Activated gamma-delta T cell treated with anti-CD3 and anti-CD28 coated beads, Interleukin-2, amount 50 U/mL, for 16 hours (primary cell): ENCODE measurements around the gene VEGFB.
A peak's percentile ranks its signal among the peaks of the same experiment; 100 is the strongest.

Source experiments
- DNase-seq: peaks from one replicate; pipeline ENCODE4 v3.0.0-alpha.2; 2020; ENCODE audit warnings: low read depth

VEGFB gene

DNA sequence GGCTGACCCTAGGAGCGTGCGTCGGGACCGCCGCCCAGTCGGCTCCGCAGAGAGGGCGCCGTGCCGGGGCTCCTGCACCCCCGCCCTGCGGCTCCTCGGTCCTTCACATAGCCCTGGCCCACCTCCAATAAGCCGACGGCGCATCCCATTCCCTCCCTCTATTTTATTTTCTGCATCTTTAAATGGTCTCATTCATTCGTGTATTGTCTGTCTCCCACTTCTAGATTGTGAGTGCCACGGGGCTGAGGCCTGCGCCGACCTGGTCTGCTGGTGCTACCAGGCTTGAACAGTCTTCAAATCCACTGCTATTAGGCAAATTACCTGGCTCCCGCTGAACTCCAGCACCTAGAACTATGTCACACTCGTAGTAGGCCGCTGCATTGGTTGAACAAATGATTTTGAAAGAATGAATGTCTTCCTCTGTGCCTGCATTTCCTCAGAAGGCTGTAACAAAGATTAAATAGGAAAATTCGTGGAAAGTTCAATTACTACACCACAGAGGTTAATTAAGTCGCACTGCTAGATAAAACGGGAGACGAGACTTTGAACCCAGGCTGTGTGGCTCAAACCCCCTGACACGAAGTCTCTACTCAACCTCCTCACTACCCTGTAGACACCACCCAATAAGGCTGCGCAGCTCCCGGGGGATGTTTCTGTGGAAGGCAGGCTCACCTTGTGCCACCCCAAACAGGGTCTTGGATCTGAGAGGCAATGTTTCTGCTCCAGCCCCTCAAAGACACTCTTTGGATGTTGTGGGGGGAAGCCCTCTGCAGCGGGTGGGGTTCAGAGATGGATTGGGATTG lies 13.5 kb downstream of the VEGFB start:
- no peak for DNase-seq

DNA sequence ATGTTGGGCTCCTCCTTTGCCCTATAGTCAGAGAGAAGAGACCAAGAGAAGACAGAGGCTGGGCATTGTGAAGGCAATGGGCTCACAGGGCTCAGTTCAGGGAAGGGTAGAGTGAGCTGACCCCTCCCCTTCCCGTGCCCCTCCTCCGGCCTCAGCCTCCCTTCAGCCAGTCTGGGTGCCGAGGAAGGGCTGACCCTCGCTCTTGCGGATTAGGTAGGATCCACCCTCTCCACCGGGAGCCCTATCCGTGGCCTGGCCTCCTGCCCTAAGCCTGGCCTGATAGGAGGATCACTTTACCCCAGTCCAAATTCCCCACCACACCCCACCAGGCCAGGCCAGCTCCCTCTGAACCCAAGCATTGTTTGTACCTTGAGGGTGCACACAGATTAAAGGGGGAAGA lies 14.2 kb downstream of the VEGFB start:
- DNase-seq = no peak

DNA sequence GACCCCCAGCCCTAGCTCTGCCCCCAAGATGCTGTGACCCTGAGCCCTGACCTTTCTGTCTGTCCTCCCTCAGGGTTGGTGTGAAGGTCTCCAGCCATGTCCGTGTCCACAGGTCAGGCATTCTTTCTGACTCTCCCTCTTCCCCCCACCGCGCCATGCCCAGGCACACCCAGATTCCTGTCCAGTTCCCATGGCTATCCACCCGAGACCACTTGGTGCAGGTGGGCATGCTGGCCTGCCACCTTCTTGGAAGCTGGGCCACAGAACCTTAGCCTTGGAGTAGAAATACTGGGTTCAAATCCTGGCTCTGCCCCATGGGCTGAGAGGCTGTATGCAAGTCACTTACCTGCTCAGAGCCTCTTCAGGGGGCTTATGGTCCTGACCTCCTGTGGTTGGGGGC lies 14.7 kb downstream of the VEGFB start:
- no peak for DNase-seq

DNA sequence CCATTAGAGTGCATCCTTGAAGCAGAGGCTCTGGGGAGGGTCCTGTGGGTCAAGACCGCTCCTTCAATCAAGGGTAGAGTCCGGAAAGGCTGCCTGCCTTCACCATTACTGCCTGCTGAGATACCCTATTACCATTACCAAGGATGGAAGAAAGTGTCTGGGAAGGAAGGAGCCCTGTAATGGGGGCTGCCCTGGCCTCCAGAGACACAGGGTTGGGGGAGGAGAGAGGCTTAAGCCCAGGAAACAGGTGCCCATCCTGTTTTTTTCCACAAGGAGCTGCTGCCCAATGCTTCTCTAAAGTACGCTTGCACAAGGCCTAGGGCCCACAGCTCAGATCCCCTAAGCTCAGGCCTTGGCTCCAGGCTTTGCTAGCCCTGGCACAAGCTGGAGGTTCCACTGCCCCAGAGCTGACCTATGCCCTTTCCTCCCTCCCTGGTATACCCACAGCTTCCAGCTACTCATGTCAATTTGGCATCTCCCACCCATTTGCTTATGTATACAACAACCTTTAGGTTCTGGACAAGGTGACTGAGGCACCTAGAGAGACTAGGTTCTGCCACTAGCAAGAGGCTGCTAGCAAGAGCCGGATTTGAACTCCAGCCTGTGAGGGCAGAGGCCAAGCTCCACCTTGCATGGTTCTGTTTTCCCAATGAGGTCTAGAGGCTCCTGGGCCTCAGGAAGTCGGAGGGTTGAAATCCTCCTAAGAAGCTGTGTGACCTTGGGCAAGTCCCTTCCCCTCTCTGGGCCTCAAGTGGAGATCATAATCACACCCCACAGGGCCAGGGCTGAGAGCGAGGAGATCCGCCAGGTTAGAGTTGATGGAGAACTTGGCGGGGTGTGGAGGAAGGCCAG lies 15.4 kb downstream of the VEGFB start:
- DNase-seq = no peak

DNA sequence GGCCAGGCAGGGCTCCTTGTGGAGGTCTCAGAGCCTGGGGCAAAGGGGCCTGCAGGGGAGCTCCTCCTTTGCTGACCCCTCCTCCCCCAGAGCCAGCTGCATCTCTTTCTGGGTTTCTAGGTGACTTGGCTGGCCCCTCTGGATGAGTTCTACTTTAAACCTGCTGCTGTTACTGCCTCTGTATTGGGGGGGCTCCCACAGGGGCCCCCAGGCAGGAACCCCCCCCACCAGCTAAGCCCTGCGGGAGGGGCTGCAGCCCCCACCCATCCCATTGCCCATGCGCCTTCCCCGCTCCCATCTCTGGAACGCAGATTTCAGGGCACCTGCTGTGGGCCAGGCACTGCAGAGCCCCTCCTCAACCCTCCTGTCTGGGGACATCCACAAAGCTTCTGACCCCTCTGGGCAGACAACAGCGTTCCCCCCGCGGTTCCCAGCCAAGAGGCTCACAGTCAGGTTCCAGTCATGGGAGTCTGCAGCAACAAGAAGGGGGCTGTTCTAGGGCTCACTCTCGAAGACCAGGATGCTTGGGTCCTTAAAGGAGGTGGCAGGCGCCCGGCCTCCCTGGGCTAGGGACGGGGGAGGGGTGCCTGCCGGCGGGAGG lies 16.1 kb downstream of the VEGFB start:
- DNase-seq = no peak

DNA sequence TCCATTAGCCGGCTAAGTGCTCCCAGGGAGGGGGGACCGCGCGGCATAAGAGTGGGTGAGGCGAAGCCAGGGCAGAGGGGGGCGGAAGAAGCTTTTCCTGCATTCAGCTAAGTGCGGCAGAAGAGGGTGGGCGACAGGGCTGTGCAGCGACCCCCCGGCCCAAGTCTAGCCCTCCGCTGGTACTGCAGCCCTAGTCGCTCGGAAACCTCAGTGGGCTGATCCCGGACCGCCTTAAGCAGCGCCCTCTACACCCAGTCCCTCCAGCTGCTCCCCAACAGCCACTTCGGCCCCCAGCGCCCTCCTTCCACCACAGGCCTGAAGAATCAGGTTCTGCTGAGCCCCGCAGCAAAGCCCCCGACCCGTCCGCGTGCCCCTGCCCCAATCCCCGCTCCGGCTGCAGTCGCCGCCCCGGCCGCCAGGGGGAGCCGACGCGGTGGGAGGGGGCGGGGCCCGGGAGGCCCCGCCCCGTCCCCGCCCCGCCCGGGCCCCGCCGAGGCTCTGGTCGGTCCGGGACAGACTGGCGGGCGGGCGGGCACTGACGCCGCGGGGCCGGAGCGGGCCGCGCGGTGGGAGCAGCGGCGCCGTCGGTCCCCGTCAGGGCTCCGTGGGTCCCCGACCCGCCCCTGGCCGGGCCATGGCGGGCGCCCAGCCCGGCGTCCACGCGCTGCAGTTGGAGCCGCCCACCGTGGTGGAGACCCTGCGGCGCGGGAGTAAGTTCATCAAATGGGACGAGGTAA lies 16.8 kb downstream of the VEGFB start, which contains the start of gene PLCB3:
TSS of gene PLCB3 (plus strand) at position 515 of the 737 bp plus-strand sequence. CDS start at position 635, 120 bp downstream.
- peak; percentile 51 for DNase-seq

DNA sequence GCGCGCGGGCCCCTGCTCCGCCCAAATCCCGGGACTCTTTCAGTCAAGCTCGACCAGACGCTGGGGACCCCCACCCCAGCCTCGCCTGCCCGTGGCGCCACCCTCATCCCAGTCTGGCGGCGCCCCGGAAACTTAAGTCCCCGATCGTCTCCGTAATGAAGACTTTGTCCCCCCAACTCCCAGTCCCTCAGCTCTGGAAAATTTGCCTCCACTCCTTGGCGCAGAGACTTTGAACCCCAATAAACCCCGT lies 17.3 kb downstream of the VEGFB start:
- no peak for DNase-seq

DNA sequence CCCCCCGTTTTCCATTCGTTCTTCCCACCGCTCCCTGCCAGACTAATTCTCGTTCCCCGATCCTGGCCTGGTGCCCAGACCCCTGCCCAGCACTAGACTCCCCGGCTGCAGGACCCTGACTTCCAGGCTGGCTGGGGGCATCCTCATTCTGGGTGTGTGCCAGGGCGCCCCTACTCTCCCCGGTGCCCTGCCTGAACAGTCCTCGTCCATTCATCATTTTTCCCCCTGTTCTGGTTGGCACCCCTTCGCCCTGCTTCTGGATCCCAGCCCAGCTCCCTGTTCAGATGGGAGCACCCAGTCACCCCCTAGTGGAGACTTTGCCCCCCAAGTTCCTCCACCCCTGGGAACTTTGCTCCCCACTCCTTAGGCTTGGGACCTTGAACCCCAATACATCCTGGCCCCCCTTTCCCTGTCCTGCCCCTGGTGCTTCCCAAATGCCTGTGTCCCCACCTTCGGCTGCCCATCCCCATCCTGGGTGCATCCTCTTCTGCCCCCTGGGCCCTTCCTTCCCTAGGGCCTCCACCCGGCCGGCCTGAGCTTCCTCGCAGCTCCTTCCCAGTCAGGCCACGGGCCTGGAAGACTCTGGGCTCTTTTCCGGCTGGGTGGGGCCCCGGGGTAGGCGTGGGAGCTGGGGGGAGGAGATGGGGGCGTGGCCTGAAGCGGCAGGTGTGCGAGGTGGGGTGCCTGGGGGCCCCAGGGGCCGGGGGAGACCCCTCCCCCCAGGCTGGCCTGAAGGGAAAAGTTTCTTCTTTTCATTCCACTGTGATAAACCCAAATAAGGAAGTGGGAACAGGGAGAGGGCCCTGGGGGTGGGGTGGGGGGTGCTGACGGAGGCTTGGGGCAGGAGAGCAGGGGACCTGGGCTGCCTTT lies 17.9 kb downstream of the VEGFB start:
- no peak for DNase-seq

DNA sequence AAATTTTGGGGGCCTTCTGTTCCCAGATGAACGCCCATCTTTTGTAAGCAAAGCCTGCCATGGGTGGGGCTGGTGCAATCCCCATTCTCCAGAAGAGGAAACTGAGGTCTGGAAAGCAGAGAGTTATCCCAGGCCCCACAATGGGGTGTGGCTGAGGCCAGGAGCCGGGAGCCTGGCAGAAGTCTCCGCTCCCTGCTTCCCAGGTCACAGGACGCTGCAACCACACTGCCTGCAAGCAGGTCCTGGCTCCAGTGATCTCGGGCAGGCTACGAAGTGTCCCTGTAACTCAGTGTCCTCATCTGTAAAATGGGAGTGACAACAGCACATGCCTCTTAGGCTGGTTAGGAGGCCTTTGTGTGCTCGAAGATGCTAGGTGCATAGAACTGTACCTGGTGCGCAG lies 18.7 kb downstream of the VEGFB start:
- no peak for DNase-seq

DNA sequence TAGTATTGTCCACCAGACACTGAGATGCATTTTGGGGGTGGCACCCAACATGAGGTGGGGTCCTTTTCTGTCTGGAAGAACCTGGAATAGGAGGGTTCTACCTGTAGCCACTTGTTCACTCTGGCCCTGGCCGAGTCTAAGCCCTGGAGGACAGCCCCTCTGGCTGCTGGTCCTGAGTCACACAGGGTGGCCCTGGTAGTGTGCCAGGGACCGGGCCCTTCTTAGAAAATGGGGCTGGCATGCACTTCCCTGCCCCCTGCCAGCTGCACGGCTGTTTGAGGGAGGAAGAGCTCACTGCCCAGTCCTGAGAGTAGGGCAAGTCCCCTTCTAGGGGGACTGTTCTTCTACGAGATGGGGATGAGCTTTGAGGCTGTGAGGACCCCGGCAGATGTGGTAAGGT lies 19.1 kb downstream of the VEGFB start:
- DNase-seq = no peak

DNA sequence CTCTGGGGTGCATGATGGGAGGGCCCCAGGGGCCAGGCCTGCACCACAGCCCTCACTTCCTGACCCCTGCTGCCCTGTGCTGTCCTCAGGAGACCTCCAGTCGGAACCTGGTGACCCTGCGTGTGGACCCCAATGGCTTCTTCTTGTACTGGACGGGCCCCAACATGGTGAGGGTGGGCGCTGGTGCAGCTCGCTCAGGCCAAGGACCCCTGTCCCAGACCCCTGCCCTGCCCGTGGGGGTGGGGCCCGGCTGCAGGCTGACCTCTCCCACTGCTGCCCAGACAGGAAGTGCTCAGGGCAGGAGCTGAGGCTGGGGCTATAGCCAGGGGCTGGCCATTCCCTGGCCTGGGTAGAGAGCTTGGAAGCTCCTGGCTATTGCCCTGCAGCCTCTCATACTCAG lies 19.9 kb downstream of the VEGFB start:
- DNase-seq = no peak

DNA sequence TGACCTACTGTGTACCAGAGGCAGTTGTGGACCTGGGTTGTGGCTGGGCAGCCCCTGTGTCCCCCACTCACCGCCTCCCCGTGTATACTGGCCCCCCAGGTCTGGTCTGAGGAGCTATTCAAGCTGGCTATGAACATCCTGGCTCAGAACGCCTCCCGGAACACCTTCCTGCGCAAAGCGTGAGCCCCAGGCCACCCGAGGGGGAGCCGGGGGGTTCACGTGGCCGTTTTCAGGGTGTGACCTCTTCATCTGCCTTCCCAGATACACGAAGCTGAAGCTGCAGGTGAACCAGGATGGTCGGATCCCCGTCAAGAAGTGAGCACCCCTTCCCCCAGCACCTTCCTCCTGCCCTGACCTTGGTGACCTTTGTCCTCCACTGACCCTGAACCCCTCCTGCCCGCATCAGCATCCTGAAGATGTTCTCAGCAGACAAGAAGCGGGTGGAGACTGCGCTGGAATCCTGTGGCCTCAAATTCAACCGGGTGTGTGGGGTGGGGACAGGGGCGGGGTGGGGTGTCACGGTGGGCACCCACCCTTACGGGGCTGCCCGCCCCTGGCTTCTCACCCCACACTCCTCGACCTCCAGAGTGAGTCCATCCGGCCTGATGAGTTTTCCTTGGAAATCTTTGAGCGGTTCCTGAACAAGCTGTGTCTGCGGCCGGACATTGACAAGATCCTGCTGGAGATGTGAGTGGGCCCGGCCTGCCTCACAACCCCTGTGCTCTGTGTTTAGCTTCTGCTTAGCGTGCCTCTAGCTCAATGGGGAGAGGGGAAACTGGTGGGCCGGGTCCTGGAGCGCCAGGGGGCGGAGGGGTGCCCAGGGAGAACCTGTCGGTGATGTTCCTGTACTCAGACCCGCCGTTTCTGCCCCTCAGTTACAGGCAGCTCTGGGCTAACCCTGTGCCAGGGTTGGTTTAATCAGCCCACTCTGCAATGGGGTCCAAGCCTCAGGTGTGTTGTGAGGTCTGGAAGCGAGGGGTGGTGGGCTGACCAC lies 21.0 kb downstream of the VEGFB start:
- no peak for DNase-seq

DNA sequence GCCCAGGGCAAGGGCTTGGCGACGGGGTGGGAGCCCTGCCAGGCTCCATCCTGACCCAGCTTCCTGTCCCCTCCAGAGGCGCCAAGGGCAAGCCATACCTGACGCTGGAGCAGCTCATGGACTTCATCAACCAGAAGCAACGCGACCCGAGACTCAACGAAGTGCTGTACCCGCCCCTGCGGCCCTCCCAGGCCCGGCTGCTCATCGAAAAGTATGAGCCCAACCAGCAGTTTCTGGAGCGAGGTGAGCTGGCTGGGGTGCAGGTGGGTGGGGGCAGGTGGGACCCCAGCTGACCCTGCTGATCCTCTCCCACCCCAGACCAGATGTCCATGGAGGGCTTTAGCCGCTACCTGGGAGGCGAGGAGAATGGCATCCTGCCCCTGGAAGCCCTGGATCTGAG lies 21.9 kb downstream of the VEGFB start:
- no peak for DNase-seq

DNA sequence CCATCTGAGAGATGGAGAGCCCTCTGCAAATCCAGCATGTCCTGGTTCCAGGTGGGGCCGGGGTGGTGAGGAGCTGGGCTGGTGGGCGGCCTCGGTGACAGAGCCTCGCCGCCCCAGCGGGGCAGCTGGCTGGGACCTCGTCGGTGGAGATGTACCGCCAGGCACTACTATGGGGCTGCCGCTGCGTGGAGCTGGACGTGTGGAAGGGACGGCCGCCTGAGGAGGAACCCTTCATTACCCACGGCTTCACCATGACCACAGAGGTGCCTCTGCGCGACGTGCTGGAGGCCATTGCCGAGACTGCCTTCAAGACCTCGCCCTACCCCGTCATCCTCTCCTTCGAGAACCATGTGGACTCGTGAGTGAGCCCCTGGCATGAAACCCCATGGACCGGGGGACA lies 24.0 kb downstream of the VEGFB start:
- no peak for DNase-seq

DNA sequence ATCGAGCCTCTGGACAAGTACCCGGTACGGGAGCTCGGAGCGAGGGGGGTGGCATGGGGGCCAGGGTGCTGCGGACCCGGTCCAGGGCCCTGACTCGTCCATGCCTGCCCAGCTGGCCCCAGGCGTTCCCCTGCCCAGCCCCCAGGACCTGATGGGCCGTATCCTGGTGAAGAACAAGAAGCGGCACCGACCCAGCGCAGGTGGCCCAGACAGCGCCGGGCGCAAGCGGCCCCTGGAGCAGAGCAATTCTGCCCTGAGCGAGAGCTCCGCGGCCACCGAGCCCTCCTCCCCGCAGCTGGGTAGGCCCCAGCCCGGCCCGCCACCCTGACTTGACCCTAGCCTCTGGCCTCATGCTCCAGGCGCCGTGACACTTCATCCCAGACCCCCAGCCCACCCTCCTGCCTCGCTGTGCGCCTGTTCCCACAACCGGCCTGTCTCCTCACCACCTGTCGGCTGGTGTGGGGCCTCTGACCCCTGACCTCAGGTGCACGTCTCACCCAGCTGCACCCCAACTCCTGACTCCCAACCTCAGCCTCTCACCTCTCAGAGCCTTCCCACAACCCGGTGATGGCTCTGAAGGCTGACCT lies 24.7 kb downstream of the VEGFB start:
- no peak for DNase-seq

DNA sequence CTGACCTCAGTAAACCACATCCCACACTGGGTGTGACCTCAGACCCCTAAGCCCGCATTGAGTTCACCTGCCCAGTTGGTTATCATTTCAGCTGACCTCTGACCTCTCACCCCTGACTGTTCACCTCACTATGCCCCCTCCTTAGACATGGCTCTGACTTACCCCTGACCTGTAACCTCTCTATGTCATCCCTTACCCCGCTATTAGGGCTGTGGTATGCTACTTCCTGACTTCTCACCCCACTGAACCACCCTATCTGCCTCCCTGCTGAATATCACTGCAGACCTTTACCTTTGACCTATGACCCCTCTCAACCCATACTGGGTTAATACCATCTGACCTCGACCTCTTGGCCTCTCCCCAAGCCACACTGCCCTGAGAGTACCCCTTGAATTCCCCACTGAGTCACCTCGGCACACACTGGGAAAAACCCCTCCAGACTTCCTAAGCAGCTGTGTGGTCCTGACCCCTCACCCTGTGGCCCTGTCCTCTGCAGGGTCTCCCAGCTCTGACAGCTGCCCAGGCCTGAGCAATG lies 25.2 kb downstream of the VEGFB start:
- DNase-seq = no peak

DNA sequence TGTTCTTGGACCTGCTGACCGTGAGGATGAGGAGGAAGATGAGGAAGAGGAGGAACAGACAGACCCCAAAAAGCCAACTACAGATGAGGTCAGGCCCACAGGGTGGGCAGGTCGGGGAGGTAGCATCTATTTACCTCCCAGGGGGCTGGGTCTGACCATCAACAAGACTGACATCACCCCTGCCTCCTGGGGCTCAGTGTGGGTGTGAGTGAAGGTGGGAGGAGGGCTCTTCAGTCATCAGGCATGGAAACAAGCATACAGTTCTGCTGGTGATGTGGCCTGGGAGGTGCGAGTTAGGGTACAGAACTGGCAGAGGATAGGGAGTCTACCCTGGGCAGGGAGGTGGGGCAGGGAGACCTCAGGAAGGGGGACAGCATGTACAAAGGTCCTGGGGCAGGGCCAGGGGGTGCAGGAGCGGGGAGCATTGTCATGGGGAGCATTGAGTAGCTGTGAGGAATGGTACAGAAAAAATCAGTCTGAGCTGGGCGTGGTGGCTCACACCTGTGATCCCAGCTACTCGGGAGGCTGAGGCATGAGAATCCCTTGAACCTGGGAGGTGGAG lies 25.8 kb downstream of the VEGFB start:
- no peak for DNase-seq

DNA sequence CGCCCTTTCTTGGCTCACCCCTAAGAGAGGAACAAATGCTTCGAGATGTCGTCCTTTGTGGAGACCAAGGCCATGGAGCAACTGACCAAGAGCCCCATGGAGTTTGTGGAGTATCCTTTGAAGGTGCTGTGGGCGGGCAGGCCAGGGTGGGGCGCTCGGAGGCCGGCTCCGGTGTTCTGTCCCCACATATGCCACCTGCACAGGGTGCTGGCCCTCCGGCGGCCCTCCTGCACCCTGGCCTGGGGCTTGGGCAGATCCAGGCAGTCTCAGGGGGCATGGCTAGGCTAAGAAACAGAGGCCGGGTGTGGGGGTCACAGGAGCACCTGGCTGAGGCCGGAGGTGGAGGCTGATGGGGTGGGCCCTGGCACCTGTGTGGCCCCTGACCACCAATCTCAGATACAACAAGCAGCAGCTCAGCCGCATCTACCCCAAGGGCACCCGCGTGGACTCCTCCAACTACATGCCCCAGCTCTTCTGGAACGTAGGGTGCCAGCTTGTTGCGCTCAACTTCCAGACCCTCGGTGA lies 27.2 kb downstream of the VEGFB start:
- DNase-seq = no peak
